ENCODE data around the gene MYBPHL. TPM values are rescaled to one million over a fixed set of nuclear protein-coding genes. Genes with fewer than 3 reads are reported as not detected.

Gene MYBPHL
- total and polyA plus RNA-seq, 2 of the 13 experiments (the other 11 are each of a cell fraction or from before 2014, with no cell fraction given) = 3.7 to 3.8 TPM

DNA sequence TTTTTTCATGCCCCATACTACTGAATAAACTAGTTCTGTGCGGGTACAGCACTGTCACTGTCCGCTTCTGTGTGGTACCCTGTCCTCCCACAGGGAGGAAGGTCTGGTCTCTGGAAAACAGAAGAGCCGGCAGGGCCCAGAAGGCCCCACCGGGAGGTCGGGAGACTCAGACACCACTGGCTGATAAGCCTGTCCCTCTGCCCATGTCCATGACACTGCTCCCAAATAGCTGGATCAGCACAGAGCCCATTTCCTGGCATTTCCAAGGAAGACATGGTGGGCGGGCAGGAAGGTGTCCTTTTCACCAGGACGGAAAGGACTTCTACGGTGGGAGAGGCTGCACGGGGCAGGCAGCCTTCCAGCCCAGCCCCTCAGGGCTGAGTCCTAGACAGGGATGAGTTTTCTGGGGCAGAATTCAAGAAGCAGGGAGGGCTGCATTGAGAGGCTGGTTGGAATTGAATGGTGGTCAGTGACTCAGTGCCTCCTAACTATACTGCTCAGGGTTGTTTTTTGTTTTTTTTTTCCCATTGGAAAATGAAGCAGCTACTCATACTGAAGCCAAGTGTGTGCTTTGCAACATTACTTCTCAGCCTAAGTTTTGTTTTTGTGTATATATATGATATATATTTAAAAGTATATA, 31.0 kb downstream of the MYBPHL start (continued):
- TF ChIP-seq ZNF281 (CRISPR knock-in tag; IDR thresholded peaks at IDR 0.05; ENCODE audit: borderline replicate concordance) = no peak
- TF ChIP-seq TOPORS (CRISPR knock-in tag; IDR thresholded peaks at IDR 0.05) = no peak
- TF ChIP-seq RELA (CRISPR knock-in tag; IDR thresholded peaks at IDR 0.05) = no peak
- 0 out of 4 replicates have a peak, but pooled peaks of 1 of the 2 experiments have one; percentile 9 for TF ChIP-seq MAFK (conservative IDR thresholded peaks at IDR 0.05 in 1 of 2, IDR thresholded peaks at IDR 0.05 in 1 of 2; ENCODE audit: low read length in 2 of 2)
- no peak for TF ChIP-seq NBN (conservative IDR thresholded peaks at IDR 0.05)
- TF ChIP-seq ZNF614 (CRISPR knock-in tag; IDR thresholded peaks at IDR 0.05; ENCODE audit: borderline replicate concordance) = no peak
- TF ChIP-seq PCBP1 (IDR thresholded peaks at IDR 0.05; ENCODE audit: borderline replicate concordance, low read depth, low read length) = no peak
- TF ChIP-seq ZSCAN9 (CRISPR knock-in tag; IDR thresholded peaks at IDR 0.05; ENCODE audit: borderline replicate concordance) = 0 out of 2 replicates have a peak, but pooled peaks have one; percentile 10
- no peak for TF ChIP-seq NR3C1 (CRISPR knock-in tag; IDR thresholded peaks at IDR 0.05)
- no peak for TF ChIP-seq HOXA5 (CRISPR knock-in tag; IDR thresholded peaks at IDR 0.05)
- no peak for TF ChIP-seq ZNF253 (CRISPR knock-in tag; IDR thresholded peaks at IDR 0.05; ENCODE audit: borderline replicate concordance)
- no peak for TF ChIP-seq MBD4 (IDR thresholded peaks at IDR 0.05; ENCODE audit: borderline replicate concordance, low read length)
- TF ChIP-seq, protein P1, sequence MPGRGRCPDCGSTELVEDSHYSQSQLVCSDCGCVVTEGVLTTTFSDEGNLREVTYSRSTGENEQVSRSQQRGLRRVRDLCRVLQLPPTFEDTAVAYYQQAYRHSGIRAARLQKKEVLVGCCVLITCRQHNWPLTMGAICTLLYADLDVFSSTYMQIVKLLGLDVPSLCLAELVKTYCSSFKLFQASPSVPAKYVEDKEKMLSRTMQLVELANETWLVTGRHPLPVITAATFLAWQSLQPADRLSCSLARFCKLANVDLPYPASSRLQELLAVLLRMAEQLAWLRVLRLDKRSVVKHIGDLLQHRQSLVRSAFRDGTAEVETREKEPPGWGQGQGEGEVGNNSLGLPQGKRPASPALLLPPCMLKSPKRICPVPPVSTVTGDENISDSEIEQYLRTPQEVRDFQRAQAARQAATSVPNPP (CRISPR knock-in tag; IDR thresholded peaks at IDR 0.05) = no peak
- TF ChIP-seq, protein P2, sequence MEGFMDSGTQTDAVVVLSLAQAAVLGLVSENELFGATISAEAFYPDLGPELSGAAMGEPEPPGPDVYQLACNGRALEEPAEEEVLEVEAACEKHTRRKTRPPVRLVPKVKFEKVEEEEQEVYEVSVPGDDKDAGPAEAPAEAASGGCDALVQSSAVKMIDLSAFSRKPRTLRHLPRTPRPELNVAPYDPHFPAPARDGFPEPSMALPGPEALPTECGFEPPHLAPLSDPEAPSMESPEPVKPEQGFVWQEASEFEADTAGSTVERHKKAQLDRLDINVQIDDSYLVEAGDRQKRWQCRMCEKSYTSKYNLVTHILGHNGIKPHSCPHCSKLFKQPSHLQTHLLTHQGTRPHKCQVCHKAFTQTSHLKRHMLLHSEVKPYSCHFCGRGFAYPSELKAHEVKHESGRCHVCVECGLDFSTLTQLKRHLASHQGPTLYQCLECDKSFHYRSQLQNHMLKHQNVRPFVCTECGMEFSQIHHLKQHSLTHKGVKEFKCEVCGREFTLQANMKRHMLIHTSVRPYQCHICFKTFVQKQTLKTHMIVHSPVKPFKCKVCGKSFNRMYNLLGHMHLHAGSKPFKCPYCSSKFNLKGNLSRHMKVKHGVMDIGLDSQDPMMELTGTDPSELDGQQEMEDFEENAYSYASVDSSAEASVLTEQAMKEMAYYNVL (CRISPR knock-in tag; IDR thresholded peaks at IDR 0.05; ENCODE audit: borderline replicate concordance) = no peak
- no peak for TF ChIP-seq SMAD3 (CRISPR knock-in tag; IDR thresholded peaks at IDR 0.05)
- TF ChIP-seq ZNF501 (CRISPR knock-in tag; IDR thresholded peaks at IDR 0.05) = 0 out of 2 replicates have a peak, but pooled peaks have one; percentile 3
- TF ChIP-seq KDM2A (CRISPR knock-in tag; IDR thresholded peaks at IDR 0.05; ENCODE audit: borderline replicate concordance, low read depth) = 0 out of 2 replicates have a peak, but pooled peaks have one; percentile 22
- no peak for TF ChIP-seq PRMT3 (CRISPR knock-in tag; IDR thresholded peaks at IDR 0.05; ENCODE audit: borderline replicate concordance, low read depth)
- no peak for TF ChIP-seq TP53 (CRISPR knock-in tag; conservative IDR thresholded peaks at IDR 0.05)
- TF ChIP-seq SNAPC5 (CRISPR knock-in tag; IDR thresholded peaks at IDR 0.05; ENCODE audit: borderline replicate concordance) = no peak
- no peak for TF ChIP-seq PHF5A (CRISPR knock-in tag; IDR thresholded peaks at IDR 0.05; ENCODE audit: low read depth, unreplicated experiment)
- TF ChIP-seq AHR (CRISPR knock-in tag; IDR thresholded peaks at IDR 0.05) = no peak
- no peak for TF ChIP-seq ZNF567 (CRISPR knock-in tag; IDR thresholded peaks at IDR 0.05; ENCODE audit: borderline replicate concordance)
- no peak for TF ChIP-seq ZNF766 (CRISPR knock-in tag; IDR thresholded peaks at IDR 0.05; ENCODE audit: borderline replicate concordance)
- TF ChIP-seq ZFP36L1 (CRISPR knock-in tag; IDR thresholded peaks at IDR 0.05) = no peak
